Uterus (tissue), 2 donors: Measurements from ENCODE around the gene CEBPA.

ENCODE experiments used
- POLR2A ChIP-seq, 2 donors: fragments of 450-650 bp; IDR thresholded peaks; one replicate each; pipeline ENCODE4 v1.6.1; 2016; ENCODE audit warnings: antibody characterized with exemption in 2 of 2, mild to moderate bottlenecking in 1 of 2, moderate library complexity in 1 of 2
- TF ChIP-seq, protein P1 (sequence below), 4 experiments: fragments of 200-600 bp in 2 of 4; fragments of 450-650 bp in 2 of 4; sonication (generic) in 2 of 4; IDR thresholded peaks; one replicate each; pipeline ENCODE4 v1.5.1; 2016 to 2019; ENCODE audit warnings: antibody characterized with exemption in 4 of 4, mild to moderate bottlenecking in 2 of 4, moderate library complexity in 1 of 4

- TF ChIP-seq, protein P1, sequence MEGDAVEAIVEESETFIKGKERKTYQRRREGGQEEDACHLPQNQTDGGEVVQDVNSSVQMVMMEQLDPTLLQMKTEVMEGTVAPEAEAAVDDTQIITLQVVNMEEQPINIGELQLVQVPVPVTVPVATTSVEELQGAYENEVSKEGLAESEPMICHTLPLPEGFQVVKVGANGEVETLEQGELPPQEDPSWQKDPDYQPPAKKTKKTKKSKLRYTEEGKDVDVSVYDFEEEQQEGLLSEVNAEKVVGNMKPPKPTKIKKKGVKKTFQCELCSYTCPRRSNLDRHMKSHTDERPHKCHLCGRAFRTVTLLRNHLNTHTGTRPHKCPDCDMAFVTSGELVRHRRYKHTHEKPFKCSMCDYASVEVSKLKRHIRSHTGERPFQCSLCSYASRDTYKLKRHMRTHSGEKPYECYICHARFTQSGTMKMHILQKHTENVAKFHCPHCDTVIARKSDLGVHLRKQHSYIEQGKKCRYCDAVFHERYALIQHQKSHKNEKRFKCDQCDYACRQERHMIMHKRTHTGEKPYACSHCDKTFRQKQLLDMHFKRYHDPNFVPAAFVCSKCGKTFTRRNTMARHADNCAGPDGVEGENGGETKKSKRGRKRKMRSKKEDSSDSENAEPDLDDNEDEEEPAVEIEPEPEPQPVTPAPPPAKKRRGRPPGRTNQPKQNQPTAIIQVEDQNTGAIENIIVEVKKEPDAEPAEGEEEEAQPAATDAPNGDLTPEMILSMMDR (IDR thresholded peaks at IDR 0.05): no peak
- no peak for TF ChIP-seq POLR2A (IDR thresholded peaks at IDR 0.05)
Measured at GRCh38 chr19:33264881-33265445, 37.4 kb downstream of the CEBPA start.
